Measurements from ENCODE around the gene PARVA.

The PARVA gene

DNA sequence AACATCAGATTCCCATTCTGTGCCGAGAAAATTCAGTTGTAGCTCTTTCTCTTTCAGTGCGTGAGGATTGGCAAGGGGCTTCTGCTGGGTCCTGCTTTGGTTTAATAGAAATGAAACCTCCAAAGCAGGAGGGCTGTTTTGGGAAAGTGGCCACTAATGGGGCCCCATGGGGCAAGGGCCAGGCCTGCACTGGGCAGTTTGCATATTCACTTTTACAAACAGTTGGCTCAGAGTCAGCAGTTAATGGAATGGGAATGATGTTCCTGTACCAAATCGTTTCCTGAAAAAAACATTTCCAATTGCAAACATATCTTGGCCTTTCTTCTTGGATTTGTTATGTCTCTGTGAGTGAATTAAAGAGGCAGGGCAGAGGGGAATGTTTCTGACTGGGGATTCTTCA, 92.1 kb downstream of the PARVA start:
- Histone ChIP-seq H3K9me2 (replicated peaks; ENCODE audit: control insufficient read depth, low read length) (no peaks in the 10 kb centered on the region), H3K4me1 (ENCODE audit: control insufficient read depth, low read length) (no peaks in the 10 kb centered on the region), H3F3A (ENCODE audit: control insufficient read depth, insufficient read depth) (no peaks in the 10 kb centered on the region), H4K20me1 (ENCODE audit: control insufficient read depth, insufficient read depth, low read depth, low read length) (no peaks in the 10 kb centered on the region), H3K36me3 (ENCODE audit: control insufficient read depth, low read length) (no peaks in the 10 kb centered on the region), H3K9me3 (ENCODE audit: control insufficient read depth, insufficient read depth, low read length) (no peaks in the 10 kb centered on the region), H3K27ac (ENCODE audit: low read depth, low read length) (no peak overlapping the region), H3K79me2 (ENCODE audit: control insufficient read depth, low read length) (no peaks in the 10 kb centered on the region), H3K27me3 (ENCODE audit: control insufficient read depth, low read length) (no peaks in the 10 kb centered on the region), H3K4me2 (ENCODE audit: low read length) (no peak overlapping the region), H3K4me3 (ENCODE audit: low read length) (no peak overlapping the region)
- TF ChIP-seq EZH2phosphoT487 (IDR thresholded peaks at IDR 0.05; ENCODE audit: borderline replicate concordance, low read length): no peak
- TF ChIP-seq, protein P1, sequence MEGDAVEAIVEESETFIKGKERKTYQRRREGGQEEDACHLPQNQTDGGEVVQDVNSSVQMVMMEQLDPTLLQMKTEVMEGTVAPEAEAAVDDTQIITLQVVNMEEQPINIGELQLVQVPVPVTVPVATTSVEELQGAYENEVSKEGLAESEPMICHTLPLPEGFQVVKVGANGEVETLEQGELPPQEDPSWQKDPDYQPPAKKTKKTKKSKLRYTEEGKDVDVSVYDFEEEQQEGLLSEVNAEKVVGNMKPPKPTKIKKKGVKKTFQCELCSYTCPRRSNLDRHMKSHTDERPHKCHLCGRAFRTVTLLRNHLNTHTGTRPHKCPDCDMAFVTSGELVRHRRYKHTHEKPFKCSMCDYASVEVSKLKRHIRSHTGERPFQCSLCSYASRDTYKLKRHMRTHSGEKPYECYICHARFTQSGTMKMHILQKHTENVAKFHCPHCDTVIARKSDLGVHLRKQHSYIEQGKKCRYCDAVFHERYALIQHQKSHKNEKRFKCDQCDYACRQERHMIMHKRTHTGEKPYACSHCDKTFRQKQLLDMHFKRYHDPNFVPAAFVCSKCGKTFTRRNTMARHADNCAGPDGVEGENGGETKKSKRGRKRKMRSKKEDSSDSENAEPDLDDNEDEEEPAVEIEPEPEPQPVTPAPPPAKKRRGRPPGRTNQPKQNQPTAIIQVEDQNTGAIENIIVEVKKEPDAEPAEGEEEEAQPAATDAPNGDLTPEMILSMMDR (IDR thresholded peaks at IDR 0.05; ENCODE audit: low read depth, low read length, poor library complexity, severe bottlenecking): no peak

DNA sequence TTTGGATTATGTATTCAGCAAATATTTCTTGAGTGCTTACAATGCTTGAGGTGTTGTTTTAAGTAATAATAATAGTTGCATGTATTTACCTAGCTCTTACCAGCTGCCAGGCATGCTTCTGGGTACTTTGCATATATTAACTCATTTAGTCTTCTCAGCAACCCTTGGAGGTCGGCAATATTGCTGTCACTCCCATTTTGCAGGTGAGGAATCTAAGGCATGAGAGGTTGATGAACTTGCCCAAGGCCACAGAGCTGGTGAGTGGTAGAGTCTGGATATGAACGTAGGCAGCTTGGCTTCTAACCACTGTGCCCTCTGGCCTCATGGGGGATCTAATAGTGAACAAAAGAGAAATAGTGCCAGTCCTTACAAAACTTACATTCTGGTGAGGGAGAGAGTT, 92.9 kb downstream of the PARVA start:
- Histone ChIP-seq H3K36me3 (ENCODE audit: control insufficient read depth, low read length) (no peaks in the 10 kb centered on the region), H3K27ac (ENCODE audit: low read depth, low read length) (no peak overlapping the region), H3K9me3 (ENCODE audit: control insufficient read depth, insufficient read depth, low read length) (no peaks in the 10 kb centered on the region), H3K4me2 (ENCODE audit: low read length) (no peak overlapping the region), H3K27me3 (ENCODE audit: control insufficient read depth, low read length) (no peaks in the 10 kb centered on the region), H4K20me1 (ENCODE audit: control insufficient read depth, insufficient read depth, low read depth, low read length) (no peaks in the 10 kb centered on the region), H3F3A (ENCODE audit: control insufficient read depth, insufficient read depth) (no peaks in the 10 kb centered on the region), H3K79me2 (ENCODE audit: control insufficient read depth, low read length) (no peaks in the 10 kb centered on the region), H3K4me1 (ENCODE audit: control insufficient read depth, low read length) (no peaks in the 10 kb centered on the region), H3K4me3 (ENCODE audit: low read length) (no peak overlapping the region), H3K9me2 (replicated peaks; ENCODE audit: control insufficient read depth, low read length) (no peaks in the 10 kb centered on the region)
- no peak for TF ChIP-seq EZH2phosphoT487 (IDR thresholded peaks at IDR 0.05; ENCODE audit: borderline replicate concordance, low read length)
- TF ChIP-seq, protein P1 (IDR thresholded peaks at IDR 0.05; ENCODE audit: low read depth, low read length, poor library complexity, severe bottlenecking): no peak

DNA sequence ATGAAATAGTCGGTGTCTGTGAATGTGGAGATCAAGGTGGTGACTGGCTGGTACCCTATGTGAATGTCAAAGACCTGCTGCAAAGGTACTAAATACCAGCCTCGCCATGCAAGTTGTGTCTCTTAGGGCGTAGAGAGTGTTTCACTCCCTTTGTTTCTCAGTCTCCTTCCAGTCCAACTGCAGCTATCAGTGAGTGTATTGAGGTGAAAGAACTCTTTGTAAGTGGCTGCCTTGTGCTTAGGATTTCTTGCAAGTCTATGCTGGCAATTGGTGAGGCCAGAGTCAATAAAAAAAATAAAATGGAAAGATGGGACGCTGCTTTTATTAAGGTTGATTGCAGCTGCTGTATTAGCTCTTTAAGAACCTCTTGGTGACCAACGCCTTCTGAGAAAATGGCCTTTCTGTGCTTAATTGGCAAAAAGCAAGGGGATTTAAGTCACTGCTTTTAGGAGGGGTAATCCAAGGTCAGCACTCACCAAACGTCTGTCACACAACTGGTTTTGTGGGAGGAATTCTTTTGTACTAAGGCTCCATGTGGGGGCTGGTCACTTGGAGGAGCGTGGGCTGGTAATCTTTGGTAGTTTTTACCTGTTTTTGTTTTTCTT, 95.1 kb downstream of the PARVA start:
- no peak overlapping the region for H3K27ac ChIP-seq (ENCODE audit: low read depth, low read length)
- no peaks in the 10 kb centered on the region for H3K9me3 ChIP-seq (ENCODE audit: control insufficient read depth, insufficient read depth, low read length)
- no peak overlapping the region for H3K4me3 ChIP-seq (ENCODE audit: low read length)
- H3K4me1 ChIP-seq (ENCODE audit: control insufficient read depth, low read length): no peaks in the 10 kb centered on the region
- H3K79me2 ChIP-seq (ENCODE audit: control insufficient read depth, low read length): no peaks in the 10 kb centered on the region
- H3K36me3 ChIP-seq (ENCODE audit: control insufficient read depth, low read length): no peaks in the 10 kb centered on the region
- H3K9me2 ChIP-seq (replicated peaks; ENCODE audit: control insufficient read depth, low read length): no peaks in the 10 kb centered on the region
- H4K20me1 ChIP-seq (ENCODE audit: control insufficient read depth, insufficient read depth, low read depth, low read length): no peaks in the 10 kb centered on the region
- no peak overlapping the region for H3K4me2 ChIP-seq (ENCODE audit: low read length)
- H3K27me3 ChIP-seq (ENCODE audit: control insufficient read depth, low read length): no peaks in the 10 kb centered on the region
- no peaks in the 10 kb centered on the region for H3F3A ChIP-seq (ENCODE audit: control insufficient read depth, insufficient read depth)
- TF ChIP-seq, protein P1 (IDR thresholded peaks at IDR 0.05; ENCODE audit: low read depth, low read length, poor library complexity, severe bottlenecking): no peak
- no peak for TF ChIP-seq EZH2phosphoT487 (IDR thresholded peaks at IDR 0.05; ENCODE audit: borderline replicate concordance, low read length)
